GM12873 (cell line): ENCODE measurements around the gene PKHD1.

ENCODE experiments used
- CTCF ChIP-seq: IDR thresholded peaks from 2 replicates; pipeline ENCODE4 v1.5.1; 2012; ENCODE audit warnings: low read depth, mild to moderate bottlenecking, moderate library complexity, low read length, control low read depth; ENCODE audit not compliant: insufficient read depth; ENCODE audit errors: missing control alignments

Gene PKHD1

GRCh38 chr6:51571168-51571567 is 516.2 kb downstream of the PKHD1 start:
- no peak for TF ChIP-seq CTCF

GRCh38 chr6:51570168-51570921 is 517.1 kb downstream of the PKHD1 start:
- TF ChIP-seq CTCF: no peak

DNA sequence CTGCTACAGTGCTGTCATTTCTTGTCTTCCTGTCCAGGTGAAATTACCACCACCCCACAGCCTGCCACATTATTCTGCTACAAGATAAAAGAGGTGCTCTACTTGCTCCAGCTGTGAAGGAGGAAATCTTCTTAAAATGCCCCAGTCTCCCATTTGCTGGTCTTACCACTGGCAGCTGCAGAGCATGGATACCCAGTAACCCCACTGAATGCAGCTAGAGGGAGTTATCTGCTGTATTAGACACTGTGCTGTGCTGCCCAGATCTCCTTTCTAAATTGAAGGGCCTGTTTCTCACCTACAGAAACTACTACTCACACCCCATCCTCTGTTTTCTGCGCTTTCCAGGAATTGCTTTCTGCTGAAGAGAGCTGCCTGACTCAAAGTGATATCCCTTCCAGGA is 517.8 kb downstream of the PKHD1 start:
- TF ChIP-seq CTCF: no peak

DNA sequence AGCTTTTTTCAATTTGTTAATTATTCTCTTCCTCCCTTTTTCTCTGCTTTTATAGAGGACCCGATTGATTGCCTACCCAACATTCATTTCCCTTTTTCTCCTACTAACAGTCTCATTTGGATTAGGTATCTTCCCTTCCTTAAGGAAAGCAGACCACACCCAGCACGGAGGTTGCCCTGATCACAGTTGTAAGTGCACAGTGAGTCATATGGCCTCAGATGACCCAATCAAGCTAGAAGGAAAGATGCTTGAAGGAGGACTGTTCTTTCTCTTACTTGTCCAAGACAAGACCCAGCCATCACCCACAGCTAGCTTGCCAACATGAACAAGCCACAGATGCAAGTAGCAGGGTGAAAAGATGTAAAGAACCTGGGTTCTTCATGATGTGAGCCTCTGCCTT is 518.6 kb downstream of the PKHD1 start:
- TF ChIP-seq CTCF: no peak

DNA sequence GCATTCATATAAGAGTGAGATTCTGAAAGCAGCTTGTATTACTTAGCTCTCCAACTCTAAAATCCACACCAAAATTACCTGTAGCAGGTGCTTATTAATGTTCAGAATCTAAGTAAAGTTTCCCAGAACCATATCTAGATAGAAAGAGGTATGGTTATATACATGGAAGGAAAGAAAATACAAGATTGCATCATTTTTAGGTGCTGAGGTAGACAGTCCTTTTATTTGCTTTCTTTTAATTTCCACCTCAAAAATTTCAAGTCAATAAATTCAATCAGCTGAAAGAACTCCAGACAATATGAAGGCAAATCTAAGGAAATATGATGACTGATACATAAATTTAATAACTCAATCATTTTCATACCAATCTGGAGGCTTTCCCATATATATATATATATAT is 521.9 kb downstream of the PKHD1 start:
- no peak for TF ChIP-seq CTCF
